CD4-positive, CD25-positive, alpha-beta regulatory T cell (primary cell): ENCODE data around the gene CHCHD3. TPM values are rescaled to one million over a fixed set of nuclear protein-coding genes. Genes with fewer than 3 reads are reported as not detected.

ENCODE experiments used
- ATAC-seq, 2 donors: fragments of 150-1000 bp; cut with Tn5 transposase; one replicate each; pipeline ENCODE4 v1.10.0; 2021; ENCODE audit warnings: low read depth in 2 of 2, moderate number of reproducible peaks in 2 of 2, moderate library complexity in 1 of 2
- DNase-seq, 3 donors: peaks; one replicate each; pipeline versions ENCODE4 v3.0.0 to v3.0.0-alpha.2; 2012 to 2022; ENCODE audit warnings: mixed read lengths in 1 of 3
- H3K27ac ChIP-seq: one replicate; pipeline ENCODE4 v1.7.0; 2013; ENCODE audit warnings: mild to moderate bottlenecking, low read length; ENCODE audit not compliant: insufficient read depth, poor library complexity, severe bottlenecking
- H3K27me3 ChIP-seq: one replicate; pipeline ENCODE4 v1.7.0; 2013; ENCODE audit warnings: low read length; ENCODE audit not compliant: control insufficient read depth, insufficient read depth
- H3K36me3 ChIP-seq: one replicate; pipeline ENCODE4 v1.7.0; 2013; ENCODE audit warnings: mild to moderate bottlenecking, low read length, moderate library complexity; ENCODE audit not compliant: control insufficient read depth, insufficient read depth
- H3K4me1 ChIP-seq: 2 replicates; pipeline ENCODE4 v1.7.0; 2013; ENCODE audit warnings: mild to moderate bottlenecking, low read length; ENCODE audit not compliant: insufficient read depth, control insufficient read depth, poor library complexity, severe bottlenecking
- H3K4me3 ChIP-seq: one replicate; pipeline ENCODE4 v1.7.0; 2013; ENCODE audit warnings: low read depth, mild to moderate bottlenecking, low read length, moderate library complexity
- H3K9me3 ChIP-seq, 2 experiments: 1 replicate in 1 of 2; 2 replicates in 1 of 2; pipeline ENCODE4 v1.7.0; 2013; ENCODE audit warnings: low read length in 2 of 2, mild to moderate bottlenecking in 1 of 2, moderate library complexity in 1 of 2; ENCODE audit not compliant: control insufficient read depth in 2 of 2
- H3K27ac Mint-ChIP-seq, 3 donors: one replicate each; pipeline ENCODE4 v1.8.0; 2020 to 2022; ENCODE audit warnings: mild to moderate bottlenecking in 3 of 3, mixed read lengths in 3 of 3, moderate library complexity in 2 of 3
- H3K27me3 Mint-ChIP-seq: one replicate; pipeline ENCODE4 v1.8.0; 2022; ENCODE audit warnings: mild to moderate bottlenecking, mixed read lengths
- H3K36me3 Mint-ChIP-seq: one replicate; pipeline ENCODE4 v1.8.0; 2020; ENCODE audit warnings: mixed read lengths
- H3K4me1 Mint-ChIP-seq, 4 donors: one replicate each; pipeline ENCODE4 v1.8.0; 2020 to 2022; ENCODE audit warnings: mixed read lengths in 4 of 4, mild to moderate bottlenecking in 1 of 4
- H3K4me3 Mint-ChIP-seq, 4 donors: one replicate each; pipeline ENCODE4 v1.8.0; 2020 to 2022; ENCODE audit warnings: mild to moderate bottlenecking in 4 of 4, mixed read lengths in 4 of 4, moderate library complexity in 3 of 4
- H3K9me3 Mint-ChIP-seq, 7 donors: one replicate each; pipeline ENCODE4 v1.8.0; 2020 to 2022; ENCODE audit warnings: mixed read lengths in 7 of 7, mild to moderate bottlenecking in 3 of 7, moderate library complexity in 2 of 7
- polyA plus RNA-seq, 4 donors: library from polyadenylated mRNA; unstranded; fragments of 300-500 nt; fragmentation: Illumina TruSeq; gene quantifications; one replicate each; pipeline ENCODE4 v1.2.3, GENCODE V29; 2021
- total RNA-seq: library from RNA; stranded (reverse); gene quantifications from one replicate; pipeline ENCODE4 v1.2.3, GENCODE V29; 2022

The CHCHD3 gene
- total and polyA plus RNA-seq, 5 donors from 2014 or later: 31.5 to 63.2 (median 43.3) TPM

GRCh38 chr7:132806834-132807233 lies 275.1 kb downstream of the CHCHD3 start:
- Mint-ChIP-seq H3K4me3 (no peak overlapping the region), H3K27me3 (no peaks in the 10 kb centered on the region), H3K4me1 (peaks cover 0 to 12% (median 4%) of the 10 kb centered on the region in 4 donors), H3K36me3 (peaks cover 13% of the 10 kb centered on the region), H3K9me3 (peaks cover 0 to 4% (median 0%) of the 10 kb centered on the region in 7 donors), H3K27ac (no peak overlapping the region)
- ATAC-seq (no peak), DNase-seq (no peak)
- Histone ChIP-seq H3K27me3 (no peaks in the 10 kb centered on the region), H3K36me3 (no peaks in the 10 kb centered on the region), H3K4me1 (no peaks in the 10 kb centered on the region), H3K9me3 (no peaks in the 10 kb centered on the region), H3K27ac (no peak overlapping the region), H3K4me3 (no peak overlapping the region)

GRCh38 chr7:132805766-132806165 lies 276.1 kb downstream of the CHCHD3 start:
- Histone ChIP-seq H3K36me3 (no peaks in the 10 kb centered on the region), H3K9me3 (no peaks in the 10 kb centered on the region), H3K27me3 (no peaks in the 10 kb centered on the region), H3K4me1 (no peaks in the 10 kb centered on the region), H3K27ac (no peak overlapping the region), H3K4me3 (no peak overlapping the region)
- H3K27me3 Mint-ChIP-seq: no peaks in the 10 kb centered on the region
- H3K36me3 Mint-ChIP-seq: peaks cover 4% of the 10 kb centered on the region
- H3K4me1 Mint-ChIP-seq: peaks cover under 1 to 12% (median 3%) of the 10 kb centered on the region in 4 donors
- no peak overlapping the region for H3K4me3 Mint-ChIP-seq
- ATAC-seq: no peak
- DNase-seq: no peak
- H3K27ac Mint-ChIP-seq: no peak overlapping the region
- peaks cover 0 to 2% (median 0%) of the 10 kb centered on the region in 7 donors for H3K9me3 Mint-ChIP-seq

GRCh38 chr7:132804849-132805485 lies 276.9 kb downstream of the CHCHD3 start:
- no peak overlapping the region for H3K27ac ChIP-seq
- peaks cover 0 to 2% (median 0%) of the 10 kb centered on the region in 7 donors for H3K9me3 Mint-ChIP-seq
- H3K27me3 ChIP-seq: no peaks in the 10 kb centered on the region
- no peaks in the 10 kb centered on the region for H3K36me3 ChIP-seq
- H3K36me3 Mint-ChIP-seq: peaks cover 4% of the 10 kb centered on the region
- no peak overlapping the region for H3K4me3 ChIP-seq
- H3K4me3 Mint-ChIP-seq: no peak overlapping the region
- DNase-seq (no peak), ATAC-seq (no peak)
- H3K27ac Mint-ChIP-seq: no peak overlapping the region
- no peaks in the 10 kb centered on the region for H3K27me3 Mint-ChIP-seq
- no peaks in the 10 kb centered on the region for H3K4me1 ChIP-seq
- H3K4me1 Mint-ChIP-seq: peaks cover 8 to 12% (median 9%) of the 10 kb centered on the region in 4 donors
- H3K9me3 ChIP-seq: no peaks in the 10 kb centered on the region

GRCh38 chr7:132800522-132800921 lies 281.4 kb downstream of the CHCHD3 start:
- no peak overlapping the region for H3K4me3 ChIP-seq
- Mint-ChIP-seq H3K4me1 (peaks cover 0 to 26% (median 19%) of the 10 kb centered on the region in 4 donors), H3K27ac (peak overlapping the region in 2 of 3 donors; percentile 4 to 33), H3K36me3 (peaks cover 15% of the 10 kb centered on the region), H3K9me3 (peaks cover 0 to 1% (median 0%) of the 10 kb centered on the region in 7 donors), H3K27me3 (no peaks in the 10 kb centered on the region), H3K4me3 (no peak overlapping the region)
- H3K27me3 ChIP-seq: no peaks in the 10 kb centered on the region
- no peaks in the 10 kb centered on the region for H3K9me3 ChIP-seq
- no peak overlapping the region for H3K27ac ChIP-seq
- no peak for ATAC-seq
- no peak for DNase-seq
- peaks cover 2% of the 10 kb centered on the region for H3K36me3 ChIP-seq
- no peaks in the 10 kb centered on the region for H3K4me1 ChIP-seq

- no peaks in the 10 kb centered on the region for H3K27me3 Mint-ChIP-seq
- Histone ChIP-seq H3K27me3 (no peaks in the 10 kb centered on the region), H3K9me3 (no peaks in the 10 kb centered on the region), H3K4me3 (no peak overlapping the region), H3K4me1 (no peaks in the 10 kb centered on the region), H3K27ac (no peak overlapping the region), H3K36me3 (peaks cover 2% of the 10 kb centered on the region)
- ATAC-seq (no peak), DNase-seq (no peak)
- H3K4me3 Mint-ChIP-seq: no peak overlapping the region
- peaks cover 25% of the 10 kb centered on the region for H3K36me3 Mint-ChIP-seq
- H3K4me1 Mint-ChIP-seq: peaks cover 0 to 26% (median 19%) of the 10 kb centered on the region in 4 donors
- H3K27ac Mint-ChIP-seq: peak overlapping the region in 1 of 3 donors; percentile 17
- H3K9me3 Mint-ChIP-seq: peaks cover 0 to 1% (median 0%) of the 10 kb centered on the region in 7 donors
Observed at GRCh38 chr7:132799081-132799413, 282.8 kb downstream of the CHCHD3 start.

GRCh38 chr7:132797152-132797551 lies 284.7 kb downstream of the CHCHD3 start:
- Histone ChIP-seq H3K27me3 (no peaks in the 10 kb centered on the region), H3K9me3 (no peaks in the 10 kb centered on the region), H3K4me3 (no peak overlapping the region), H3K4me1 (no peaks in the 10 kb centered on the region), H3K36me3 (peaks cover 2% of the 10 kb centered on the region), H3K27ac (no peak overlapping the region)
- Mint-ChIP-seq H3K4me3 (no peak overlapping the region), H3K27ac (peak overlapping the region in 1 of 3 donors; percentile 61), H3K27me3 (no peaks in the 10 kb centered on the region), H3K36me3 (peaks cover 35% of the 10 kb centered on the region), H3K4me1 (peaks cover 0 to 26% (median 19%) of the 10 kb centered on the region in 4 donors), H3K9me3 (peaks cover 0 to 1% (median 0%) of the 10 kb centered on the region in 7 donors)
- DNase-seq (no peak), ATAC-seq (no peak)

- no peaks in the 10 kb centered on the region for H3K4me1 ChIP-seq
- H3K36me3 ChIP-seq: peaks cover 4% of the 10 kb centered on the region
- H3K4me3 Mint-ChIP-seq: no peak overlapping the region
- no peaks in the 10 kb centered on the region for H3K27me3 Mint-ChIP-seq
- H3K36me3 Mint-ChIP-seq: peaks cover 49% of the 10 kb centered on the region
- no peak for ATAC-seq
- H3K9me3 Mint-ChIP-seq: peaks cover 0 to 1% (median 0%) of the 10 kb centered on the region in 7 donors
- peaks cover 0 to 10% (median 4%) of the 10 kb centered on the region in 4 donors for H3K4me1 Mint-ChIP-seq
- no peaks in the 10 kb centered on the region for H3K27me3 ChIP-seq
- no peaks in the 10 kb centered on the region for H3K9me3 ChIP-seq
- no peak for DNase-seq
- H3K4me3 ChIP-seq: no peak overlapping the region
- no peak overlapping the region for H3K27ac ChIP-seq
- H3K27ac Mint-ChIP-seq: no peak overlapping the region
Observed at GRCh38 chr7:132793474-132793873, 288.4 kb downstream of the CHCHD3 start.

GRCh38 chr7:132791036-132791435 lies 290.9 kb downstream of the CHCHD3 start:
- no peaks in the 10 kb centered on the region for H3K27me3 Mint-ChIP-seq
- H3K4me3 Mint-ChIP-seq: no peak overlapping the region
- H3K27ac Mint-ChIP-seq: no peak overlapping the region
- ATAC-seq: no peak
- H3K9me3 ChIP-seq: no peaks in the 10 kb centered on the region
- no peak overlapping the region for H3K4me3 ChIP-seq
- peaks cover 3% of the 10 kb centered on the region for H3K36me3 ChIP-seq
- peaks cover 0 to 17% (median 2%) of the 10 kb centered on the region in 4 donors for H3K4me1 Mint-ChIP-seq
- H3K27ac ChIP-seq: no peak overlapping the region
- no peaks in the 10 kb centered on the region for H3K4me1 ChIP-seq
- no peaks in the 10 kb centered on the region for H3K27me3 ChIP-seq
- peaks cover 0 to 2% (median 0%) of the 10 kb centered on the region in 7 donors for H3K9me3 Mint-ChIP-seq
- no peak for DNase-seq
- peaks cover 44% of the 10 kb centered on the region for H3K36me3 Mint-ChIP-seq
